AG10803 (cell line): ENCODE measurements around the gene SPAG6.
"Not testable (repeated sequence)": the region's sequence is repeated elsewhere in the genome, so short reads cannot be mapped to it uniquely, and the experiment has no call there.

ENCODE experiments used
- DNase-seq: peaks from one replicate; pipeline ENCODE4 v3.0.0; 2010; ENCODE audit warnings: low read depth
- H3K4me3 ChIP-seq: 2 replicates; pipeline ENCODE4 v1.5.1; 2011; ENCODE audit warnings: mild to moderate bottlenecking, low read length, control low read depth
- CTCF ChIP-seq: conservative IDR thresholded peaks from 2 replicates; pipeline ENCODE4 v1.5.1; 2011; ENCODE audit warnings: mild to moderate bottlenecking, low read length, control low read depth, inconsistent platforms

The SPAG6 gene

GRCh38 chr10:22372917-22373316, 27.6 kb downstream of the SPAG6 start:
- TF ChIP-seq CTCF, result no peak
- DNase-seq, result peak; percentile 5
- H3K4me3 ChIP-seq, result no peak overlapping the region

GRCh38 chr10:22374489-22375126, 29.3 kb downstream of the SPAG6 start:
- TF ChIP-seq CTCF, result no peak
- H3K4me3 ChIP-seq, result no peak overlapping the region
- no peak for DNase-seq

- H3K4me3 ChIP-seq, result no peak overlapping the region
Observed at GRCh38 chr10:22379059-22379458, 33.8 kb downstream of the SPAG6 start.

GRCh38 chr10:22381262-22381661, 36.0 kb downstream of the SPAG6 start:
- no peak for TF ChIP-seq CTCF
- DNase-seq, result no peak
- H3K4me3 ChIP-seq, result no peak overlapping the region

More at GRCh38 chr10:22379059-22379458, 33.8 kb downstream of the SPAG6 start:
- no peak for TF ChIP-seq CTCF
- no peak for DNase-seq

- TF ChIP-seq CTCF, result no peak
- DNase-seq, result no peak
Observed at GRCh38 chr10:22386503-22386902, 41.2 kb downstream of the SPAG6 start.

GRCh38 chr10:22389856-22390589, 44.7 kb downstream of the SPAG6 start:
- no peak overlapping the region for H3K4me3 ChIP-seq
- no peak for TF ChIP-seq CTCF
- no peak for DNase-seq

More at GRCh38 chr10:22386503-22386902, 41.2 kb downstream of the SPAG6 start:
- no peak overlapping the region for H3K4me3 ChIP-seq

- DNase-seq, result no peak
- TF ChIP-seq CTCF, result no peak
- no peak overlapping the region for H3K4me3 ChIP-seq
Observed at GRCh38 chr10:22391600-22391999, 46.3 kb downstream of the SPAG6 start.

- not testable (repeated sequence) for DNase-seq, H3K4me3 ChIP-seq
Observed at GRCh38 chr10:22396195-22396594, 50.9 kb downstream of the SPAG6 start.

GRCh38 chr10:22406916-22407315, 61.6 kb downstream of the SPAG6 start:
- not testable (repeated sequence) for H3K4me3 ChIP-seq, DNase-seq
